Endodermal cell (in vitro differentiated cells): ENCODE measurements around the gene USP30. TPM values are rescaled to one million over a fixed set of nuclear protein-coding genes. Genes with fewer than 3 reads are reported as not detected.

Source experiments
- DNase-seq: peaks from one replicate; pipeline ENCODE4 v3.0.0-alpha.2; 2017
- H3K27ac ChIP-seq: 2 replicates; pipeline ENCODE4 v1.5.1; 2013; ENCODE audit warnings: mild to moderate bottlenecking, low read depth, low read length, moderate library complexity
- H3K27me3 ChIP-seq: 2 replicates; pipeline ENCODE4 v1.6.1; 2013; ENCODE audit warnings: mild to moderate bottlenecking, low read length, moderate library complexity; ENCODE audit not compliant: insufficient read depth, control insufficient read depth, poor library complexity, severe bottlenecking
- H3K36me3 ChIP-seq: 2 replicates; pipeline ENCODE4 v1.7.0; 2013; ENCODE audit warnings: mild to moderate bottlenecking, low read length, moderate library complexity; ENCODE audit not compliant: control insufficient read depth, insufficient read depth
- H3K4me1 ChIP-seq: one replicate; pipeline ENCODE4 v1.7.0; 2013; ENCODE audit warnings: low read length; ENCODE audit not compliant: control insufficient read depth, insufficient read depth
- H3K4me3 ChIP-seq: 2 replicates; pipeline ENCODE4 v1.5.1; 2013; ENCODE audit warnings: mild to moderate bottlenecking, low read length, moderate library complexity
- H3K9ac ChIP-seq: 2 replicates; pipeline ENCODE4 v1.6.1; 2013; ENCODE audit warnings: mild to moderate bottlenecking, low read length, moderate library complexity; ENCODE audit not compliant: poor library complexity, severe bottlenecking; ENCODE audit errors: extremely low read depth
- H3K9me3 ChIP-seq: 2 replicates; pipeline ENCODE4 v1.6.1; 2013; ENCODE audit warnings: mild to moderate bottlenecking, low read length, moderate library complexity; ENCODE audit not compliant: control insufficient read depth
- H3K27ac Mint-ChIP-seq: 2 replicates; pipeline ENCODE4 v1.8.0; 2020; ENCODE audit warnings: mixed read lengths
- H3K27me3 Mint-ChIP-seq: 2 replicates; pipeline ENCODE4 v1.8.0; 2021; ENCODE audit warnings: mild to moderate bottlenecking, mixed read lengths; ENCODE audit not compliant: insufficient read depth
- H3K36me3 Mint-ChIP-seq: 2 replicates; pipeline ENCODE4 v1.8.0; 2020; ENCODE audit warnings: low read depth, mixed read lengths
- H3K4me1 Mint-ChIP-seq: 2 replicates; pipeline ENCODE4 v1.8.0; 2020; ENCODE audit warnings: mixed read lengths
- H3K4me3 Mint-ChIP-seq: 2 replicates; pipeline ENCODE4 v1.8.0; 2020; ENCODE audit warnings: mild to moderate bottlenecking, moderate library complexity, mixed read lengths
- H3K9me3 Mint-ChIP-seq: 2 replicates; pipeline ENCODE4 v1.8.0; 2020; ENCODE audit warnings: mild to moderate bottlenecking, mixed read lengths
- CTCF ChIP-seq: fragments of 200-600 bp; sonication (generic); conservative IDR thresholded peaks from 2 replicates; pipeline ENCODE4 v1.5.0; 2021; ENCODE audit warnings: antibody characterized with exemption, mild to moderate bottlenecking
- WGBS, 2 experiments: methylation state at CpG; one replicate each; pipeline versions ENCODE4 v1.1.5 to v1.1.7; 2013; ENCODE audit warnings: missing lambda C conversion rate in 2 of 2, mixed read lengths in 1 of 2; ENCODE audit not compliant: insufficient coverage in 1 of 2, insufficient read length in 1 of 2; 5-methylcytosine and 5-hydroxymethylcytosine counted together
- total RNA-seq, 2 donors: library from RNA; stranded (reverse); fragmentation: NEBNext Ultra II Directional in 1 of 2; extraction: Animal tissue kit (Norgen Biotek cat#: 25700) in 1 of 2; gene quantifications; 2 replicates in 1 of 2; 3 replicates in 1 of 2; pipeline ENCODE4 v1.2.1, GENCODE V29; 2021

Gene USP30
- total RNA-seq, 2 donors from 2014 or later: 6.3 to 10.8 TPM

GRCh38 chr12:109126784-109127183 lies 74.4 kb downstream of the USP30 start:
- no peak overlapping the region for H3K4me3 ChIP-seq
- no peak for TF ChIP-seq CTCF
- no peaks in the 10 kb centered on the region for H3K36me3 ChIP-seq
- Mint-ChIP-seq H3K9me3 (no peaks in the 10 kb centered on the region), H3K36me3 (no peaks in the 10 kb centered on the region), H3K4me3 (no peak overlapping the region), H3K27ac (no peak overlapping the region), H3K27me3 (no peaks in the 10 kb centered on the region), H3K4me1 (peaks cover 3% of the 10 kb centered on the region)
- H3K4me1 ChIP-seq: no peaks in the 10 kb centered on the region
- DNase-seq: no peak
- no peaks in the 10 kb centered on the region for H3K27me3 ChIP-seq
- WGBS, 2 experiments: 92 to 100% methylated on average over 2 to 3 of the region's 3 CpGs
- H3K9ac ChIP-seq: no peak overlapping the region
- H3K27ac ChIP-seq: no peak overlapping the region
- H3K9me3 ChIP-seq: no peaks in the 10 kb centered on the region

GRCh38 chr12:109127533-109128242 lies 75.3 kb downstream of the USP30 start:
- Mint-ChIP-seq H3K9me3 (no peaks in the 10 kb centered on the region), H3K36me3 (no peaks in the 10 kb centered on the region), H3K4me3 (no peak overlapping the region), H3K4me1 (peaks cover 3% of the 10 kb centered on the region), H3K27ac (no peak overlapping the region), H3K27me3 (no peaks in the 10 kb centered on the region)
- no peak for TF ChIP-seq CTCF
- H3K4me3 ChIP-seq: no peak overlapping the region
- no peak for DNase-seq
- H3K27me3 ChIP-seq: no peaks in the 10 kb centered on the region
- H3K4me1 ChIP-seq: no peaks in the 10 kb centered on the region
- no peaks in the 10 kb centered on the region for H3K36me3 ChIP-seq
- no peak overlapping the region for H3K9ac ChIP-seq
- 84% methylated on average over 10 to 13 of the region's 13 CpGs for WGBS, 2 experiments
- no peak overlapping the region for H3K27ac ChIP-seq
- no peaks in the 10 kb centered on the region for H3K9me3 ChIP-seq

GRCh38 chr12:109130297-109131153 lies 78.1 kb downstream of the USP30 start:
- Histone ChIP-seq H3K27ac (no peak overlapping the region), H3K36me3 (no peaks in the 10 kb centered on the region), H3K4me1 (no peaks in the 10 kb centered on the region), H3K4me3 (no peak overlapping the region), H3K9ac (no peak overlapping the region), H3K27me3 (no peaks in the 10 kb centered on the region), H3K9me3 (no peaks in the 10 kb centered on the region)
- H3K4me1 Mint-ChIP-seq: peaks cover 3% of the 10 kb centered on the region
- peaks cover 1% of the 10 kb centered on the region for H3K27me3 Mint-ChIP-seq
- peaks cover 1% of the 10 kb centered on the region for H3K36me3 Mint-ChIP-seq
- H3K27ac Mint-ChIP-seq: no peak overlapping the region
- no peak overlapping the region for H3K4me3 Mint-ChIP-seq
- TF ChIP-seq CTCF: no peak
- 88 to 94% methylated on average over 12 to 15 of the region's 15 CpGs for WGBS, 2 experiments
- peaks cover 2% of the 10 kb centered on the region for H3K9me3 Mint-ChIP-seq
- DNase-seq: no peak
